NT2/D1 (cell line): ENCODE measurements around the gene BCL11B.

Experiments
- SUZ12 ChIP-seq: IDR thresholded peaks from 2 replicates; pipeline ENCODE4 v1.6.1; 2011; ENCODE audit not compliant: insufficient read length, insufficient read depth; ENCODE audit errors: extremely low read depth
- YY1 ChIP-seq: IDR thresholded peaks from 2 replicates; pipeline ENCODE4 v1.6.1; 2011; ENCODE audit not compliant: insufficient read length, insufficient read depth
- ZNF274 ChIP-seq: IDR thresholded peaks from 2 replicates; pipeline ENCODE4 v1.6.1; 2011; ENCODE audit warnings: mild to moderate bottlenecking, low read depth, low read length

DNA sequence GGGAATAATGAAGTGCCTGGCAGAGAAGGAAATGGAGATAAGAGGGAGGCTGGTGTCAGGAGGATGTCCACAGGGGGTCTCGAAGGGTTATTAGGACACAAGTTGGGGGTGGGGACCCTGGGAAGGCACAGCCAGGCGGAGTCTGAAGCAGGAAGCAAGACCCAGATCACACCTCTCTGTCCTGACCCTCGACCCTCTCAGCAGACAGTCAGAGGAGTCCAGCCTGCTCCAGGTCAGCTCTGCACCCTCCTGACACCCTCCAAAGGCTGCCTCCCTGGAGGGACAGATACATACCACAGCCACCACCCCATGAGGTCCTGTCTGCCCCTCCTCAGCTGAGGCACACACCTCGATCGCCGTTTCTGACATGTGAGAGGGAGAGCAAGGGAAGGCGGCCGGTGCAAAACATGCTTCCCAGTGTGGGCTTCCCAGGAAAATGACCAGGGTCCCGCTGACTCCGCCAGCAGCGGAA lies 9.0 kb downstream of the BCL11B start:
- TF ChIP-seq YY1 (no peak), SUZ12 (no peak), ZNF274 (no peak)
